Fibroblast of lung (primary cell): ENCODE results near the gene ZNF394. TPM values are rescaled to one million over a fixed set of nuclear protein-coding genes. Genes with fewer than 3 reads are reported as not detected.

ENCODE experiments used
- DNase-seq, 2 donors: peaks; one replicate each; pipeline versions ENCODE4 v3.0.0 to v3.0.0-alpha.2; 2010; ENCODE audit warnings: low read depth in 2 of 2
- H2AFZ ChIP-seq: 2 replicates; pipeline ENCODE4 v1.5.1; 2012; ENCODE audit warnings: low read length, control low read depth, inconsistent platforms
- H3K27ac ChIP-seq: 2 replicates; pipeline ENCODE4 v1.5.1; 2011; ENCODE audit warnings: low read length, control low read depth; ENCODE audit not compliant: insufficient read depth
- H3K27me3 ChIP-seq: 2 replicates; pipeline ENCODE4 v1.5.1; 2011; ENCODE audit warnings: mild to moderate bottlenecking, low read length; ENCODE audit not compliant: control insufficient read depth, insufficient read depth
- H3K36me3 ChIP-seq: 2 replicates; pipeline ENCODE4 v1.5.1; 2011; ENCODE audit warnings: low read length; ENCODE audit not compliant: control insufficient read depth, insufficient read depth
- H3K4me1 ChIP-seq: 2 replicates; pipeline ENCODE4 v1.5.1; 2011; ENCODE audit warnings: low read length; ENCODE audit not compliant: control insufficient read depth, insufficient read depth; ENCODE audit errors: extremely low read depth
- H3K4me2 ChIP-seq: 2 replicates; pipeline ENCODE4 v1.5.1; 2011; ENCODE audit warnings: low read length, control low read depth; ENCODE audit not compliant: insufficient read depth; ENCODE audit errors: extremely low read depth
- H3K4me3 ChIP-seq, 4 experiments: fragments of 200-600 bp in 1 of 4; sonication (generic) in 1 of 4; replicated peaks in 1 of 4; 2 replicates each; pipeline ENCODE4 v1.5.1; 2011 to 2016; ENCODE audit warnings: low read length in 4 of 4, low read depth in 3 of 4, mild to moderate bottlenecking in 3 of 4, control low read depth in 2 of 4, inconsistent platforms in 1 of 4, mixed read lengths in 1 of 4; ENCODE audit not compliant: insufficient read depth in 1 of 4; ENCODE audit errors: control extremely low read depth in 1 of 4
- H3K79me2 ChIP-seq: 2 replicates; pipeline ENCODE4 v1.5.1; 2012; ENCODE audit warnings: mild to moderate bottlenecking, low read length, inconsistent platforms; ENCODE audit not compliant: control insufficient read depth, insufficient read depth
- H3K9ac ChIP-seq: 2 replicates; pipeline ENCODE4 v1.5.1; 2011; ENCODE audit warnings: mild to moderate bottlenecking, low read length, control low read depth; ENCODE audit not compliant: insufficient read depth
- H3K9me3 ChIP-seq: 2 replicates; pipeline ENCODE4 v1.5.1; 2012; ENCODE audit warnings: low read depth, low read length; ENCODE audit not compliant: control insufficient read depth, insufficient read depth
- H4K20me1 ChIP-seq: 2 replicates; pipeline ENCODE4 v1.5.1; 2011; ENCODE audit warnings: low read length; ENCODE audit not compliant: control insufficient read depth, insufficient read depth; ENCODE audit errors: extremely low read depth
- CTCF ChIP-seq, 2 donors: IDR thresholded peaks in 1 of 2; conservative IDR thresholded peaks in 1 of 2; 1 replicate in 1 of 2; 2 replicates in 1 of 2; pipeline ENCODE4 v1.5.1; 2011 to 2012; ENCODE audit warnings: low read length in 2 of 2, control low read depth in 1 of 2, inconsistent platforms in 1 of 2, low read depth in 1 of 2, mild to moderate bottlenecking in 1 of 2
- EZH2 ChIP-seq: IDR thresholded peaks from 2 replicates; pipeline ENCODE4 v1.5.1; 2012; ENCODE audit warnings: low read length, control low read depth, mild to moderate bottlenecking; ENCODE audit errors: missing control alignments
- polyA plus RNA-seq, 2 donors: library from polyadenylated mRNA; depleted of rRNA in 1 of 2; stranded (reverse) in 1 of 2; unstranded in 1 of 2; fragments of >200 nt; gene quantifications; 2 replicates each; pipeline ENCODE4 v1.2.1, GENCODE V29; 2011 to 2012; ENCODE audit warnings: missing spikeins in 1 of 2
- total RNA-seq: library from RNA; depleted of rRNA; stranded (reverse); fragments of >200 nt; gene quantifications from 2 replicates; pipeline ENCODE4 v1.2.1, GENCODE V29; 2014

The ZNF394 gene
- total and polyA plus RNA-seq, 2 donors (not counting 1 experiment from before 2014, with no cell fraction given): 9.5 to 20.1 TPM

GRCh38 chr7:99451936-99452335, 48.1 kb downstream of the ZNF394 start:
- no peaks in the 10 kb centered on the region for H3K79me2 ChIP-seq
- no peak overlapping the region for H3K4me2 ChIP-seq
- H3K27ac ChIP-seq: no peak overlapping the region
- no peak overlapping the region for H3K4me3 ChIP-seq
- TF ChIP-seq CTCF (conservative IDR thresholded peaks at IDR 0.05 in 1 of 2, IDR thresholded peaks at IDR 0.05 in 1 of 2; ENCODE audit: low read depth in 1 of 2, low read length in 2 of 2): no peak
- no peak for TF ChIP-seq EZH2
- H2AFZ ChIP-seq: no peak overlapping the region
- no peaks in the 10 kb centered on the region for H4K20me1 ChIP-seq
- no peak overlapping the region for H3K9ac ChIP-seq
- H3K36me3 ChIP-seq: peaks cover 35% of the 10 kb centered on the region
- DNase-seq: no peak
- H3K27me3 ChIP-seq: no peaks in the 10 kb centered on the region
- H3K4me1 ChIP-seq: no peaks in the 10 kb centered on the region
- H3K9me3 ChIP-seq: no peaks in the 10 kb centered on the region

DNA sequence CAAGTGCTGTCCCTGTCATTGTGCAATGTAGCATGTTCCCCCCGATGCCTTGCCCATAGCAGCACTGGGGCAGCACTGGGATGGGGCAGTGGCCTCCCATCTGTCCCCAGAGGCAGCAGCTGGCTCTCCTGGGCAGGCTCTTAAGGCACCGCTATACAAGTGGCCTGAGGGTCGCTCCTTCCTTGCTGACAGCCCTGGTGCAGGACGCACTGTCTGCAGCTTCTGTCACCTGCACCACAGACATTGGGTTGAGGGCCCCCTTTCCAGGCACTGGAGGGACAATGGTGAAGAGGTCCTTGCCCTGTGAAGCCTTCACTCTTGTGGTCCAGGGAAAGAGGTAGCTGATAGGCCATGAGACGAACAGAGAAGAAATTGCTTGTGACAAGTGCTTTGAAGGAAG, 50.8 kb downstream of the ZNF394 start:
- H3K79me2 ChIP-seq: no peaks in the 10 kb centered on the region
- H4K20me1 ChIP-seq: no peaks in the 10 kb centered on the region
- DNase-seq: no peak
- no peak overlapping the region for H2AFZ ChIP-seq
- no peak overlapping the region for H3K4me3 ChIP-seq
- H3K4me1 ChIP-seq: no peaks in the 10 kb centered on the region
- no peak for TF ChIP-seq CTCF (conservative IDR thresholded peaks at IDR 0.05 in 1 of 2, IDR thresholded peaks at IDR 0.05 in 1 of 2; ENCODE audit: low read depth in 1 of 2, low read length in 2 of 2)
- TF ChIP-seq EZH2: no peak
- H3K27me3 ChIP-seq: no peaks in the 10 kb centered on the region
- no peak overlapping the region for H3K27ac ChIP-seq
- peaks cover 34% of the 10 kb centered on the region for H3K36me3 ChIP-seq
- no peaks in the 10 kb centered on the region for H3K9me3 ChIP-seq
- no peak overlapping the region for H3K4me2 ChIP-seq
- no peak overlapping the region for H3K9ac ChIP-seq

DNA sequence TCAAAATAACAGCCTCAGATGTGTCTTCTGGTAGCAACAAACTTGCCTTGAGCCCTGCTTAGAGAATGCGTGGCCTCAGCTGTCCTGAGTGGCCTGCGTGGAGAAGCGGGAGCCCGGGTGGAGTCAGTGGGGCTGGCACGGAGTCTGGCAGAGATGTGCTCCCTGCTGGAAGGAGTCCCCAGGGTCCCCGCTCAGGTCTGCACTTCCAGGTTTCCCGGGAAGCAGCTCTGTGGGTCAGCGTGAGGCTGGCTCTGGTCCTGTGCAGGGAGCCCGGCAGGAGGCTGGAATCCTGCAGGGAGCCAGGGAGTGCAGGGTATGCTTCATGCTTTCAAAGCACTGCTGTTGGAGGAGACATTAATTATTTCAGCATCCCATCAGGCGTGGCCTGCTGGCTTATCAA, 51.2 kb downstream of the ZNF394 start:
- Histone ChIP-seq H3K4me3 (no peak overlapping the region), H3K4me2 (no peak overlapping the region), H3K27ac (no peak overlapping the region), H3K9ac (no peak overlapping the region), H3K9me3 (no peaks in the 10 kb centered on the region), H3K27me3 (no peaks in the 10 kb centered on the region), H4K20me1 (no peaks in the 10 kb centered on the region), H3K36me3 (peaks cover 31% of the 10 kb centered on the region), H3K79me2 (no peaks in the 10 kb centered on the region), H3K4me1 (no peaks in the 10 kb centered on the region), H2AFZ (no peak overlapping the region)
- DNase-seq: no peak
- TF ChIP-seq CTCF (conservative IDR thresholded peaks at IDR 0.05 in 1 of 2, IDR thresholded peaks at IDR 0.05 in 1 of 2; ENCODE audit: low read depth in 1 of 2, low read length in 2 of 2) (no peak), EZH2 (no peak)
